KMS-11 (cell line): ENCODE results near the gene GNG11.

Experiments used
- H2AFZ ChIP-seq: fragments of 200-600 bp; sonication (generic); 2 replicates; pipeline ENCODE4 v1.6.1; 2016; ENCODE audit warnings: antibody characterized with exemption, mixed run types, low read depth
- H3K27ac ChIP-seq: fragments of 200-600 bp; sonication (generic); 2 replicates; pipeline ENCODE4 v1.6.1; 2016; ENCODE audit warnings: mild to moderate bottlenecking, mixed run types
- H3K27me3 ChIP-seq: fragments of 200-600 bp; sonication (generic); 2 replicates; pipeline ENCODE4 v1.6.1; 2017; ENCODE audit warnings: mild to moderate bottlenecking, low read depth, mixed run types, moderate library complexity; ENCODE audit not compliant: insufficient read depth
- H3K36me3 ChIP-seq: fragments of 200-600 bp; sonication (generic); 2 replicates; pipeline ENCODE4 v1.6.1; 2017; ENCODE audit warnings: mild to moderate bottlenecking, mixed run types; ENCODE audit not compliant: insufficient read depth
- H3K4me1 ChIP-seq: fragments of 200-600 bp; sonication (generic); 2 replicates; pipeline ENCODE4 v1.6.1; 2016; ENCODE audit warnings: mild to moderate bottlenecking, low read depth, mixed run types; ENCODE audit not compliant: poor library complexity, severe bottlenecking
- H3K4me2 ChIP-seq: fragments of 200-600 bp; sonication (generic); 2 replicates; pipeline ENCODE4 v1.7.0; 2016; ENCODE audit warnings: mild to moderate bottlenecking, mixed run types
- H3K4me3 ChIP-seq: fragments of 200-600 bp; sonication (generic); IDR thresholded peaks from 2 replicates; pipeline ENCODE4 v1.6.1; 2017; ENCODE audit warnings: low read depth, low read length, mixed read lengths; ENCODE audit not compliant: insufficient read depth
- H3K79me2 ChIP-seq: fragments of 200-600 bp; sonication (generic); 2 replicates; pipeline ENCODE4 v1.6.1; 2016; ENCODE audit warnings: low read depth, mixed run types; ENCODE audit not compliant: insufficient read depth
- H3K9ac ChIP-seq: fragments of 200-600 bp; sonication (generic); 2 replicates; pipeline ENCODE4 v1.6.1; 2016; ENCODE audit warnings: mild to moderate bottlenecking, mixed run types
- H4K20me1 ChIP-seq: fragments of 200-600 bp; sonication (generic); 2 replicates; pipeline ENCODE4 v1.6.1; 2016; ENCODE audit warnings: mild to moderate bottlenecking, mixed run types; ENCODE audit not compliant: insufficient read depth
- TF ChIP-seq, protein P1 (sequence below): fragments of 200-600 bp; sonication (generic); conservative IDR thresholded peaks from 2 replicates; pipeline ENCODE4 v1.6.1; 2017; ENCODE audit warnings: low read depth, mild to moderate bottlenecking, antibody characterized with exemption, low read length, moderate library complexity, mixed read lengths

The GNG11 gene

DNA sequence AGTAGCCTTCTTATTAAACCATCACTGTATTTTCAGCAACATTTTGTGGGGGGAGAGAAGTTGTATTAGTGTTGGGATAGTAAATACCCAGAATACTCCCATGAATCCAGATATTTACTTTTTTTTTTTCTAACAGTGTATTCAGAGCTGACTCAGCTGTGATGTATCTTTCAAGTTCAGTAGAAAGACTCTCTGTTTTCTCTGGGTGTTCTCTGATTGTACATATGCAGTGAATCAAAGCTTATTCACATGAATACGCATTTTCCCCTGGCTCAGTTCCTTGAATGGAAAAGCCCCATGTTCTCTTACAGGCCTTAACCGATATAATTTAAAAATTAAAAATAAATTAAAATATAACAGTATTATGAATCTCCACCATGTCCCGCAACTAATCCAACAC lies 32.3 kb upstream of the GNG11 start:
- Histone ChIP-seq H3K36me3 (no peaks in the 10 kb centered on the region), H2AFZ (no peak overlapping the region), H3K27ac (no peak overlapping the region), H3K79me2 (no peaks in the 10 kb centered on the region), H3K4me3 (no peak overlapping the region), H3K4me2 (no peak overlapping the region), H3K27me3 (no peaks in the 10 kb centered on the region), H4K20me1 (no peaks in the 10 kb centered on the region), H3K4me1 (no peaks in the 10 kb centered on the region), H3K9ac (no peak overlapping the region)
- TF ChIP-seq, protein P1, sequence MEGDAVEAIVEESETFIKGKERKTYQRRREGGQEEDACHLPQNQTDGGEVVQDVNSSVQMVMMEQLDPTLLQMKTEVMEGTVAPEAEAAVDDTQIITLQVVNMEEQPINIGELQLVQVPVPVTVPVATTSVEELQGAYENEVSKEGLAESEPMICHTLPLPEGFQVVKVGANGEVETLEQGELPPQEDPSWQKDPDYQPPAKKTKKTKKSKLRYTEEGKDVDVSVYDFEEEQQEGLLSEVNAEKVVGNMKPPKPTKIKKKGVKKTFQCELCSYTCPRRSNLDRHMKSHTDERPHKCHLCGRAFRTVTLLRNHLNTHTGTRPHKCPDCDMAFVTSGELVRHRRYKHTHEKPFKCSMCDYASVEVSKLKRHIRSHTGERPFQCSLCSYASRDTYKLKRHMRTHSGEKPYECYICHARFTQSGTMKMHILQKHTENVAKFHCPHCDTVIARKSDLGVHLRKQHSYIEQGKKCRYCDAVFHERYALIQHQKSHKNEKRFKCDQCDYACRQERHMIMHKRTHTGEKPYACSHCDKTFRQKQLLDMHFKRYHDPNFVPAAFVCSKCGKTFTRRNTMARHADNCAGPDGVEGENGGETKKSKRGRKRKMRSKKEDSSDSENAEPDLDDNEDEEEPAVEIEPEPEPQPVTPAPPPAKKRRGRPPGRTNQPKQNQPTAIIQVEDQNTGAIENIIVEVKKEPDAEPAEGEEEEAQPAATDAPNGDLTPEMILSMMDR: no peak

DNA sequence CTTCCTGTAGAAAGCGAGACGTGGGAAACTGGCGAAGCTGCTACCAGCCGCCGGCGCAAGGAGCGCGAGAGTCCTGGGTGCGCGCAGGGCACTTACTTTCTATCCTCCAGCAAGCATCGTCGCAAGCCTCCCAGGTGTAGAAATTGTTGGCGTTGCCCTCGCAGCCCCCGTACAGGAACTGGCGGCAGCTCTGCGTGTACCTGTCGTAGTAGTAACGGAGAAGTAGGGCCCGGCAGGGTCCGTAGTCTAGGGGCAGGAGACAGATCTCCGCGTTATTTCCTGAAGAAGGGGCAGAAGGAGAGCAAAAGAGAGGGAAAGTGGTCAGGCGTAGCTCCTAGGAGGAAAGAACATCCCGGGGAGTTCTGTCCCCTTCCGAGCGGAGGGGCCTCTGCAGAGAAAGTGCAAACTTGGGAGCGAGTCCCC lies 31.5 kb upstream of the GNG11 start:
- H3K79me2 ChIP-seq: no peaks in the 10 kb centered on the region
- no peak overlapping the region for H3K4me3 ChIP-seq
- H3K36me3 ChIP-seq: no peaks in the 10 kb centered on the region
- no peak overlapping the region for H3K27ac ChIP-seq
- no peaks in the 10 kb centered on the region for H3K27me3 ChIP-seq
- H3K4me1 ChIP-seq: no peaks in the 10 kb centered on the region
- no peak overlapping the region for H3K9ac ChIP-seq
- TF ChIP-seq, protein P1: no peak
- no peak overlapping the region for H3K4me2 ChIP-seq
- no peaks in the 10 kb centered on the region for H4K20me1 ChIP-seq
- no peak overlapping the region for H2AFZ ChIP-seq

DNA sequence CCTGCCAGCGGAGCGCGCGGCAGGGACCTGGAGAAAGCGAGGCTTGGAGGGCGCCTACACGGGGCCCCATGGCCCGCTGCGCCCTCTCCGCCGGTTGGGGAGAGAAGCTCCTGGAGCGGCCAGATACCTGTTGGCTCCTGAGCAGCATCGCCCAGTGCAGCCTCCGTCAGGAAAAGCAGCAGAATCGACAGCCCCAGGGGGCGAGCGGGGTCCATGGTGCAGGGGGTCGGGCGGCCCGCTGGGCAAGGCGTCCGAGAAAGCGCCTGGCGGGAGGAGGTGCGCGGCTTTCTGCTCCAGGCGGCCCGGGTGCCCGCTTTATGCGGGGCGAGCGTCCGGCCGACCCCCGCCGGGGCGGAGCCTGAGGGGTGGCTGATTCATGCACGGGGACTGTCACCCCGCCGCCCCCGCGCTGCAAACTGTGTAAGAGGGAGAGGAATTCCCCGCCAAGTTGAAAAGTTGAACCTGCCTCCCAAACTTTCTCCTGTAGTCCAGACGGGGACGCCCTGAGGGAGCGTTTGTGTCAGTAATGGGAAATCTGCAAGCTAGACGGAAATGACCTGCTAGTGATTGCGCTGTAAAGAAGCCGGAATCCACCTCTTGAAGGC lies 31.0 kb upstream of the GNG11 start, which contains the start of gene TFPI2:
Gene TFPI2 (minus strand): TSS at position 290 of the 605 bp plus-strand sequence. CDS start 75 bp downstream, at position 215.
- Histone ChIP-seq H3K9ac (no peak within 1 kb of the TSS), H3K36me3 (no peaks in the 10 kb centered on the region), H3K27ac (no peak within 1 kb of the TSS), H4K20me1 (no peaks in the 10 kb centered on the region), H2AFZ (no peak within 1 kb of the TSS), H3K79me2 (no peaks in the 10 kb centered on the region), H3K4me2 (no peak within 1 kb of the TSS), H3K4me1 (no peaks in the 10 kb centered on the region), H3K27me3 (no peaks in the 10 kb centered on the region), H3K4me3 (no peak within 1 kb of the TSS)
- TF ChIP-seq, protein P1: no peak

DNA sequence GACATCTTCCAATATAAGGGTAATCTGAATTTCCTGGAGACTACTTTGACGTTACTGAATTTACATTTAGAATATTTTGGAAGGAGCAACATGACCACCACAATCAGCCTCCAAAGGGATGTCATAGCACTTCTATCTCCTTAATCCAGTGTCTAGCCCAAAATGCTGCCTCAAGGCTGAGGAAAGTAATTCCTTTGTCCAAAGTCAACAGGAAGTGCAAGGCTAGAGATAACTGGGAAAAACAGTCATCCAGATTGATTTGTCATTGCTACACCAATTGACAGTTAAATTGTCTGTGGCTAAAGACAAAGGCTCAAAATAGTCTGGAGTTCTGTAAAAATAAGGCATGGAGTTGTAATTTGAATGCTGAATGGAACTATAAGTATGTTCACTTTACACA lies 27.1 kb upstream of the GNG11 start:
- TF ChIP-seq, protein P1: no peak
- no peak overlapping the region for H3K27ac ChIP-seq

More for the DNA sequence above, 27.1 kb upstream of the GNG11 start:
- no peak overlapping the region for H3K4me3 ChIP-seq
- no peaks in the 10 kb centered on the region for H3K79me2 ChIP-seq
- no peak overlapping the region for H3K9ac ChIP-seq
- no peaks in the 10 kb centered on the region for H4K20me1 ChIP-seq
- no peaks in the 10 kb centered on the region for H3K4me1 ChIP-seq
- no peak overlapping the region for H3K4me2 ChIP-seq
- H2AFZ ChIP-seq: no peak overlapping the region
- no peaks in the 10 kb centered on the region for H3K27me3 ChIP-seq
- no peaks in the 10 kb centered on the region for H3K36me3 ChIP-seq
